Measurements from ENCODE around the gene PDZK1IP1. TPM values are rescaled to one million over a fixed set of nuclear protein-coding genes. Genes with fewer than 3 reads are reported as not detected.

Gene PDZK1IP1
- total RNA-seq, 1 experiment from 2014 or later = 19.6 TPM

GRCh38 chr1:47179017-47179987, 10.5 kb downstream of the PDZK1IP1 start:
- Mint-ChIP-seq H3K9me3 (ENCODE audit: unreplicated experiment) (no peaks in the 10 kb centered on the region), H3K27ac (ENCODE audit: low read depth, unreplicated experiment) (peak overlapping the region; percentile 99), H3K4me3 (ENCODE audit: unreplicated experiment) (peak overlapping the region; percentile 74), H3K4me1 (ENCODE audit: insufficient read depth, unreplicated experiment) (peaks cover 58% of the 10 kb centered on the region), H3K36me3 (ENCODE audit: insufficient read depth, unreplicated experiment) (peaks cover 5% of the 10 kb centered on the region), H3K27me3 (ENCODE audit: insufficient read depth, unreplicated experiment) (no peaks in the 10 kb centered on the region)
- intact Hi-C loops (cut with micrococcal nuclease) = loop anchor here (1.0 to 10.0 kb wide), 7 partner anchors 77 to 548 kb away; no protein-coding TSS in a partner anchor
- peak; percentile 93 for DNase-seq (ENCODE audit: unreplicated experiment)
- TF ChIP-seq, protein P1, sequence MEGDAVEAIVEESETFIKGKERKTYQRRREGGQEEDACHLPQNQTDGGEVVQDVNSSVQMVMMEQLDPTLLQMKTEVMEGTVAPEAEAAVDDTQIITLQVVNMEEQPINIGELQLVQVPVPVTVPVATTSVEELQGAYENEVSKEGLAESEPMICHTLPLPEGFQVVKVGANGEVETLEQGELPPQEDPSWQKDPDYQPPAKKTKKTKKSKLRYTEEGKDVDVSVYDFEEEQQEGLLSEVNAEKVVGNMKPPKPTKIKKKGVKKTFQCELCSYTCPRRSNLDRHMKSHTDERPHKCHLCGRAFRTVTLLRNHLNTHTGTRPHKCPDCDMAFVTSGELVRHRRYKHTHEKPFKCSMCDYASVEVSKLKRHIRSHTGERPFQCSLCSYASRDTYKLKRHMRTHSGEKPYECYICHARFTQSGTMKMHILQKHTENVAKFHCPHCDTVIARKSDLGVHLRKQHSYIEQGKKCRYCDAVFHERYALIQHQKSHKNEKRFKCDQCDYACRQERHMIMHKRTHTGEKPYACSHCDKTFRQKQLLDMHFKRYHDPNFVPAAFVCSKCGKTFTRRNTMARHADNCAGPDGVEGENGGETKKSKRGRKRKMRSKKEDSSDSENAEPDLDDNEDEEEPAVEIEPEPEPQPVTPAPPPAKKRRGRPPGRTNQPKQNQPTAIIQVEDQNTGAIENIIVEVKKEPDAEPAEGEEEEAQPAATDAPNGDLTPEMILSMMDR (IDR thresholded peaks at IDR 0.05; ENCODE audit: unreplicated experiment) = peak; percentile 87
- POLR2A ChIA-PET = interaction anchor here (0.6 to 6.4 kb wide), 21 partner anchors 12 to 567 kb away, joined by 3 to 82 read pairs (median 4); partner anchors contain the start of genes CMPK1, FOXD2, PDZK1IP1 and STIL
- no TSS peak for BruUV-seq (replicated peaks)
- CTCF ChIA-PET = interaction anchor here (0.5 to 8.1 kb wide), 53 partner anchors 9 to 1320 kb away, joined by 3 to 158 read pairs (median 4); partner anchors contain the start of genes CMPK1, PDZK1IP1 and STIL

DNA sequence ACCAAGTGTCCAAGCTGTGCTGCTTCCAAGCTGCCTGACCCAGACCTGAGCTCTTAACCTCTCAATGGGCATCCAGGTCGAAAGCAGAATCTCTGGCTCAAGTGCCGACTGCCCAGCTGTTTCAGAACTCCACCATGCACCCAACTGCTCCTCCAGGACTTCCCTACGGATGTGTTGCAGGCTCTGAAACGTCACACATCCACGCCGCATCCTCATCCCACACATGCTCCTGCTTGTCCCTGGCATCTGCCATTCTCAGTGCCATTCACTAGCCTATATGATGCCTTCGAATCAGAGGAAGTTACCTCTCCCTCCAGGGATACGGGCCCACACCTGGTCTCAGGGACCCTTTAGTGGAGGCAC, 11.2 kb downstream of the PDZK1IP1 start:
- TF ChIP-seq, protein P1 (IDR thresholded peaks at IDR 0.05; ENCODE audit: unreplicated experiment) = no peak
- Mint-ChIP-seq H3K4me3 (ENCODE audit: unreplicated experiment) (peak overlapping the region; percentile 74), H3K27ac (ENCODE audit: low read depth, unreplicated experiment) (peak overlapping the region; percentile 99), H3K36me3 (ENCODE audit: insufficient read depth, unreplicated experiment) (peaks cover 4% of the 10 kb centered on the region), H3K4me1 (ENCODE audit: insufficient read depth, unreplicated experiment) (peaks cover 59% of the 10 kb centered on the region), H3K27me3 (ENCODE audit: insufficient read depth, unreplicated experiment) (no peaks in the 10 kb centered on the region), H3K9me3 (ENCODE audit: unreplicated experiment) (no peaks in the 10 kb centered on the region)
- no peak for DNase-seq (ENCODE audit: unreplicated experiment)
- POLR2A ChIA-PET = interaction anchor here (0.5 to 6.4 kb wide), 18 partner anchors 13 to 550 kb away, joined by 3 to 82 read pairs (median 4); partner anchors contain the start of genes CMPK1, FOXD2, PDZK1IP1 and STIL
- intact Hi-C loops (cut with micrococcal nuclease) = loop anchor here (1.0 to 10.0 kb wide), 7 partner anchors 76 to 549 kb away; no protein-coding TSS in a partner anchor
- CTCF ChIA-PET = interaction anchor here (0.5 to 8.1 kb wide), 41 partner anchors 9 to 1321 kb away, joined by 3 to 158 read pairs (median 4); partner anchors contain the start of genes CMPK1, PDZK1IP1 and STIL
- BruUV-seq (replicated peaks) = no TSS peak

DNA sequence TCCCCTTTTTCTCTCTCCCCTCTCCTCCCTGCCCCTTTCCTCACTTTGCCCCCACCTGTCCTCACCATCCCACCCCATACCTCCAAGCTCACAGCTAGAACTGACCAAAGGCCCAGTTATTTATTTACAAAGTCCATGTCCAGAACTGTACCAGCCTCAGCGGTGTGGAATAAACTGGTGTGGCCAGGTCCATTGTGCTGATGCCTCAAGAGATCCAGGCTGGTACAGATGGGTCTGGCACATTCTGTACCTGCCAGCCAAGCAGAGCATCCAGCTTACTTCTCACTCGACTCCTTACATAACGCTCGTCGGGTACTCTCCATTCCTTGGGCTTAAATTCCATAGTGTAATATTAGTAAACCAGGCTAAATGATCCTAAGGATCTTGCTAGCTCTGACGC, 11.8 kb downstream of the PDZK1IP1 start:
- TF ChIP-seq, protein P1 (IDR thresholded peaks at IDR 0.05; ENCODE audit: unreplicated experiment) = no peak
- no peaks in the 10 kb centered on the region for H3K36me3 Mint-ChIP-seq (ENCODE audit: insufficient read depth, unreplicated experiment)
- H3K27ac Mint-ChIP-seq (ENCODE audit: low read depth, unreplicated experiment) = no peak overlapping the region
- no peak overlapping the region for H3K4me3 Mint-ChIP-seq (ENCODE audit: unreplicated experiment)
- H3K27me3 Mint-ChIP-seq (ENCODE audit: insufficient read depth, unreplicated experiment) = no peaks in the 10 kb centered on the region
- CTCF ChIA-PET = interaction anchor here (0.5 to 8.1 kb wide), 21 partner anchors 10 to 700 kb away, joined by 3 to 158 read pairs (median 5); partner anchors contain the start of genes CMPK1 and PDZK1IP1
- H3K4me1 Mint-ChIP-seq (ENCODE audit: insufficient read depth, unreplicated experiment) = peaks cover 59% of the 10 kb centered on the region
- POLR2A ChIA-PET = interaction anchor here (0.5 to 6.4 kb wide), 9 partner anchors 14 to 420 kb away, joined by 3 to 82 read pairs (median 7); partner anchors contain the start of genes CMPK1, FOXD2, PDZK1IP1 and STIL
- H3K9me3 Mint-ChIP-seq (ENCODE audit: unreplicated experiment) = no peaks in the 10 kb centered on the region
- no peak for DNase-seq (ENCODE audit: unreplicated experiment)
- intact Hi-C loops (cut with micrococcal nuclease) = loop anchor here (2.0 to 10.0 kb wide), 4 partner anchors 76 to 549 kb away; no protein-coding TSS in a partner anchor
- TSS peak; percentile 14 for BruUV-seq (replicated peaks)

Data from MCF 10A (cell line).